GM18858 (cell line): Measurements from ENCODE around the gene GATA1.

ENCODE experiments used
- ATAC-seq: cut with Tn5 transposase; IDR thresholded peaks from one replicate; pipeline ENCODE4 v1.9.1; 2021; ENCODE audit not compliant: unreplicated experiment

The GATA1 gene

DNA sequence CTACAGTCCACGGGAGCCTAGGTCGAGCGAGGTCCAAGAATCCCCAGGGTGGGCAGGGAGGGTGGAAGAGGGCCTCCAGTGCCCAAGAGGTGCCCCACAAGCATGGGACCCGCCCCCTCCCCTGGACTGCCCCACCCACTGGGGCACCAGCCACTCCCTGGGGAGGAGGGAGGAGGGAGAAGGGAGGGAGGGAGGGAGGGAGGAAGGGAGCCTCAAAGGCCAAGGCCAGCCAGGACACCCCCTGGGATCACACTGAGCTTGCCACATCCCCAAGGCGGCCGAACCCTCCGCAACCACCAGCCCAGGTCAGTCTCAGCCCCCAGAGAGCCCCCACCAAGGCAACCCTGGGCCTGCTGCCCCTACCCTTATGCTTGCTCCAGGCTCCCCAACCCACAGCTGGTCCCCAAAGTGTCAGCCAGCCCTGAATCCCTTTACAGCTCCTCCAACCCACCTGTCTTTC is at the start of gene GATA1:
GATA1 (plus strand) TSS at position 250 of the 460 bp plus-strand sequence. CDS start 4,520 bp downstream, outside the sequence.
- ATAC-seq: no peak

DNA sequence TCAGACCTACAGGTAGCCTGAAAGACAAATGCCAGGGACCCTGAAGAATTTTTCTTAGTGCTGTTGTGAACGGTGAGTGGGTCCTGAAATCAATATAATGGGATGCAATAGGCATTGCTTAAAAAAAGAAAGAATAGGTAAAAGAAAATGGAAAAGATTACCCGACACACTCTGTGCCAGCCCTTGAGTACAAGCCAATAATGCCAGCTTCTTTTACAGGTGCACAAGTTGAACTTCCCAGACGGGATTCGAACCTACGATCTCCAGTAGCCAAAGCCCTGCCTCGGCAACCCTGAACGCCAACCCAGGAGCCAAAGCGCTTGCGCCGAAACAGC is 49.5 kb upstream of the GATA1 start:
- ATAC-seq: no peak

GRCh38 chrX:48737213-48737938 is 49.0 kb upstream of the GATA1 start:
- peak; percentile 98 for ATAC-seq

DNA sequence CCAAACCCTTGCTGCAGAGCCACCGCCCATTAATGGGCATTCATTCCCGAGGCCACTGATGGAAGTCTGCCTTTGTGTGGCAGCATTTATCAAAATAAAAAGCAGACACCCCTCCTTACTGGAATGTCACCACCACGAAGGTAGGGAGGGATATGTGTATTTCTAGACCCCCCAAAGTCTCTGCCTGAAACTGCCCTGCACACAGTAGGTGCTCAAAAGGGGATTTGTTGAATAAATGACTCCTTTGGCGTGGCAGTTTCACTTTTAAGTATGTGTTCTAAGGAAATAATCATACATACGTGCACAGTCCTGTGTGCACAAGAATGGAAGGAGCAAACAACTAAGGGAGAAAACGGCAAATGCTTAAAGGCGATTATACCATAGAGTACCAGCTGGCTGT is 48.5 kb upstream of the GATA1 start:
- no peak for ATAC-seq

DNA sequence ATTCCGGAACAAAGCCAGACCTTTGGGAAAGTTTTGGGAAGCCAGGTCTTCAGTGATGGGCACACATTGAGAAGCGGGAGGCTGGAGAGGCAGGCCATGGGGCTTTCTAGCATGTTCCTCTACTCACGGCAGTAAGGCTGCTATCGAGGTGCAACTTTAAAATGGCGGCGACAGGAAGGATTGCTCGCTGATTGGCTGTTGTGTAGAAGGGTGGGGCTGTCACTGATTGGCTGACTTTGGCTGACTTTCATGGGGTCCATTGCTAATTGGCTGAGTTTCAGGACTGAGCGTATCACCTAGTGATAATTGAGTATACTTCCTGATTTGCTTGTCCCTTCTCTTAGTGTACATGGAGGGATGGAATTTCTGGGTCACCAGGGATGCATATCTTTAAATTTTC is 44.6 kb upstream of the GATA1 start:
- no peak for ATAC-seq

- no peak for ATAC-seq
Observed at GRCh38 chrX:48745222-48745621, 41.2 kb upstream of the GATA1 start.

DNA sequence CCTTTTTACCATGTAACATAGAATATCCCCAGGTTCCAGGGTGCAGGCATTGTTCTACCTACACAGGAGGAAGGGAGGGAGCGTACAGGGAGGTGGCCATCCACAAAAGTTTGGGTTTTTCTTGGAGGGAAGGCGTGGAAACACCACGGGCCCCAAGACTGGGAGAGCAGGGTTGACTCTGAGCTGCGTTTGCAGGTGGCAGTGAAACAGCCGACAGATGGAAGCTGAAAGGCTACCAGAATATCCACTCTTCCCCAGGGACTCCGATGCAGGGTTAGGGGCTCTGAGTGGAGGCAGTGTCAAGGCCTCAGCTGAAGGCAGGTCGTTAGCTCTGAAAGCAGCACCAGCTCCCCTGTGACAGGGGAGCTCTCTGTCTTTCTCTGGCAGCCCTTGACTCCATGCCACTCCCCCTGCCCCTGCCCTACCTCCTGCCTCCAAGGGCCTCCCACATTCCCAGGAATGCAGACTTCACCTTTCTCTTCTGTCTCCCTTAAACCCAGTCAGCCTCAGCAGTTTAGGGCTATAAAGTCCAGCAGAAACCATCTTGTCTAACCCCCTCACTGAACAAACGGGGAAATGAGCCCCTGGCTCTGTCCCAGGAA is 38.9 kb upstream of the GATA1 start:
- ATAC-seq: no peak

- no peak for ATAC-seq
Observed at GRCh38 chrX:48749182-48749581, 37.2 kb upstream of the GATA1 start.

DNA sequence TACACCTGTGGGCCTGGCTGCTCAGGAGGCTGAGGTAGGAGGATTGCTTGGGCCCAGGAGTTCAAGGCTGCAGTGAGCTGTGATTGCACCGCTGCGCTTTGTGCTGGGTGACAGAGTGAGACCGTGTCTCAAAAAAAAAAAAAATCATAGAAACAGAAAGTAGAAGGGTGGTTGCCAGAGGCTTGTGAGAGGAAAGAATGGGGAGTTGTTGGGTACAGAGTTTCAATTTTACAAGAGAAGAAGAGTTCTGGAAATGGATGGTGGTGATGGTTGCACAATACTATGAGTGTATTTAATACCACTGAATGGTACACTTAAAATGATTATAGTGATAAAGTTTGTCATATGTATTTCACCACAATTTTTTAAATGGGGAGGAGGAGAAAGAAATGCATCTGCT is 35.0 kb upstream of the GATA1 start:
- ATAC-seq: no peak

DNA sequence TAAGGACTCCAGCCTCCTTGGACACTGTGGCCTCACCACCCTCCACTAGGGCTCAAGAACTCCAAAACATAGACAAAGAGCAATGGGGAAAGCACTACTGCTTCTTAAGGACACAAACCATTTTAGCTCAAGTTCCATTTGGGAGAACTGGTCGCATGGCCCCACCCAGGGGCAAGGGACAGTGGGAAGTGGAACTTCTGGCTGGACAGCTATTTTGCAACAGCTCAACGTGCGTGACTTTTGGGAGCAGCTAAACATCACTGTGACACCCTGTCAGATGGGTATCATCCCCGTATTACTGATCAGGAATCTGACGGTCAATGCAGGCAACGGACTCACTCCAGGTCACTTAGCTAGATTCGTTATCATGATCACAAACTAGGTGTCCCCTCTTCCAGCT is 33.9 kb upstream of the GATA1 start:
- ATAC-seq: no peak

DNA sequence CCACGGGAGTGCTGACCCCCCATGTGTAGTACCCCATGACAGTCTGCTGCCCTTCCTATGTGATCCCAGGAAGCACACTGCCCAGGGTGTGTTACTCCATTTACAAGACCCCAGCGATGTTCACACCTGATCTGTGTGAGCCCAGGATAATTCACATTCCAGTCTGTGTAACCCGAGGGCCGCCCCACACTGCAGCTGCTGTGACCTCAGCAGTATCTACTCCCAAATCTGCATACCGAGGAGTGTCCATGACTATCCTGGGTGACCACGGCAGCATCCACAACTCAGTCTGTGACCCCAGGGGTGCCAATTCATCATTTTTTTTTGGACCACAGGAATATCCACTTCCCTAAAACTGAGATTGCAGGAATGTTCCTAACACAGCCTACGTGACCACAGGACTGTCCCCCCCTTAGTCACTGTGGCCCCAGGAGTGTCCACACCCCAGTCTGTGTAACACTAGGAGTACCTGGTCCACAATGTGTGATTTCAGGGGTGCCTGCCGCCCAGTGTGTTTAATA is 32.6 kb upstream of the GATA1 start:
- no peak for ATAC-seq

DNA sequence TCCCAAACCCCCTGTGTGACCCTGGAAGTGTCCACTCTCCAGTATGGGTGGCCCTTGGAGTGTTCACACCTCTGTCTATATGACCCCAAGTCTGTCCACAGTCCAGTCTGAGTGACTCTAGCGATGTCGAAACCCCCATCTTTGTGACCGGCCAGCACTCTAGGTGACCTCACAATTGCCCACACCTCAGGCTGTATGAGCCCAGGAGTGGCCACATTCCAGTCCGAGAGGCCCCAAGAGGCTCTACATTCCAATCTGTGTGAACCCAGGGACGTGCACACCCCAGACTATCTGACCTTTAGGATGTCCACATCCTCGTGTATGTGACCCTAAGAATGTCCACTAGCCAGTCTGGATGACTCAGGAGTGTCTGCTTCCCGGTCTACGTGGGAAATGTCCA is 32.2 kb upstream of the GATA1 start:
- ATAC-seq: no peak

DNA sequence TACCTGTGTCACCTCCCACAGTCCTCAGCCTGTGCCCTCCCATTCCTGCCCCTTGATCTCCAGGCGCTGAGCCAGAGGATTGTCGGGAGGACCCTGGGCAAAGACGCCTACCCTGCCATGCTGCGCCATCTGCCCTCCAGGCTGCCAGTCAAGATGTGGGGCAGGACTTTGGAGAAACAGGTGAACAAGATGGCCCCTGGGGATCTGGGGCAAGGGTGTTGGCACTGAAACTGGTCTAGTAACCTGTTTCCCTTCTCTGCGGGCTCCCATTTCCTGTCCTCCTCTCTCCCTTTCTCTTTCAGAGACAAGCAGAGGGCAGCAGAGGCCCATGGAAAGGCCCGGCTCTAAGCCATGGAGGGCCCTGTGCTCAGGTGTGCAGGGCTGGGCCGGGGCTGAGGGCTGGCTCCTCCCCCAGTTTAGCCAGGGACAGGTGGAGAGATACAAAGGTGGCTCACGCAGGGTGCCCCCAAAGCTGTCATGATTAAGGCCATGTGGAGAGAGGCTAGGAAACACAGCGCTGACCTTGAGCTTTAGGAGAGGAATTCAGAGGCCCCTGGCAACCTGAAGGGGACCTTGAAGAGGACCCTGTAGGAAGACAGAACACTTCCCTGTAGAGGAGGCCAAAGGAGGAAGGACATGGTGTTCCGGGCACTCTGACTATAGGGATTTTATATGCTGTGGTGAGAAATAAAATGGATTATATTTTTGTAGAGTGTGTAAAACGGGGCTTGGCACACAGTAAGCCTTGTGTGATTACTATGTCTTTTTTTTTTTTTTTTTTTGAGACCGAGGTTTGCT is 24.5 kb upstream of the GATA1 start, which contains the start of gene GLOD5:
GLOD5 (plus strand) TSS at position 74 of the 798 bp plus-strand sequence; CDS start at position 118, 44 bp downstream.
- ATAC-seq: no peak

DNA sequence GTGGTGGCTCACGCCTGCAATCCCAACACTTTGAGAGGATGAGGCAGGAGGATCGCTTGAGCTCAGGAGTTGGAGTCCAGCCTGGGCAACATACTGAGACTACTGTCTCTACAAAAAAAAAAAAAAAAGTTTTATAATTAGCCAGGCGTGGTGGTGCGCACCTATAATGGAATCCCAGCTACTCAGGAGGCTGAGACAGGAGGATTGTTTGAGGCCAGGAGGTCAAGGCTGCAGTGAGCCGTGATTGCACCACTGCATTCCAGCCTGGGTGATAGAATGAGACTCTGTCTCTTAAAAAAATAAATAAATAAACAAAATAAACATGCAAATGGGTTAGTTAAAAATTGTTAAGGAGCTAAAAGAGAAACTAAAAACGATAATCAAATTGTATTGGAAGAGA is 17.2 kb upstream of the GATA1 start:
- ATAC-seq: no peak

GRCh38 chrX:48770296-48770695 is 16.1 kb upstream of the GATA1 start:
- no peak for ATAC-seq

GRCh38 chrX:48772602-48773001 is 13.8 kb upstream of the GATA1 start:
- no peak for ATAC-seq

DNA sequence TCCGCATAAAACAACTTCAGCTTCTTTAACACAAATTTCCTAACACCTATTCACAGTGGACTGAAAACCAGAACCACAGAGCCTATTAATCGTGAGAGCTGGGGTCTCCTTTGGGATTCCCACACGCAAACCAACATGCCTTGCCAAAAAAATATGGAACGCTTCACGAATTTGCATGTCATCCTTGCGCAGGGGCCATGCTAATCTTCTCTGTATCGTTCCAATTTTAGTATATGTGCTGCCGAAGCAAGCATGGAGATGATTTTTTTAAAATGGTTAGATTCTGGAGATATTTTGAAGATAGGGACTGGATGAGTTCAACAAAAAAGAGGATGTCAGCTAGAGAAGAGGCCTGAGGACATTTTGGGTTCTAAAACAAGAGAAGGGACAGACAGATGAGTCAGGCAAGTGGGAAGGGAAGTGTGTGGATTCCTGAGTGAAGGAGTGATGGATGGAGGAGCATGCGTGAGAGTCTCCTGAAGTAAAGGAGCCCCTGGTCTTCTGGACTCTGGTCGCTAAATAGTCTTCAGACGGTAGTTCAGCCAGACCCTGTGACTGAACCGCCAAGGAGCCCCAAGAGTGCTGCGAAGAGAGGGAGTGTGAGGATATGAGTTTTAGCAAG is 9.5 kb upstream of the GATA1 start:
- no peak for ATAC-seq

DNA sequence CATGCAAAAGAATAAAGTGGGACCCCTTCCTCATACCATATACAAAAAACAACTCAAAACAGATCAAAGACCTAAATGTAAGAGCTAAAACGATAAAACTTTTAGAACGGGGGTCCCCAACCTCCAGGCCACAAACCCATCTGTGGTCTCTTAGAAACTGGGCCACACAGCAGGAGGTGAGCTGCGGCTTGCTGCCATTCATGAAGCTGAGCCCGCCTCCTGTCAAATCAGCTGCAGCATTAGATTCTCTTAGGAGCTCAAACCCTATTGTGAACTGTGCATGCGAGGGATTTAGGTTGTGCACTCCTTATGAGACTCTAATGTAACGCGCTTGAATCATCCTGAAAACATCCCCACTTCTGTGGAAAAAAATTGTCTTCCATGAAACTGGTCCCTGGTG is 7.0 kb upstream of the GATA1 start:
- no peak for ATAC-seq

GRCh38 chrX:48781705-48782104 is 4.7 kb upstream of the GATA1 start:
- no peak for ATAC-seq

GRCh38 chrX:48782216-48782615 is 4.2 kb upstream of the GATA1 start:
- no peak for ATAC-seq

DNA sequence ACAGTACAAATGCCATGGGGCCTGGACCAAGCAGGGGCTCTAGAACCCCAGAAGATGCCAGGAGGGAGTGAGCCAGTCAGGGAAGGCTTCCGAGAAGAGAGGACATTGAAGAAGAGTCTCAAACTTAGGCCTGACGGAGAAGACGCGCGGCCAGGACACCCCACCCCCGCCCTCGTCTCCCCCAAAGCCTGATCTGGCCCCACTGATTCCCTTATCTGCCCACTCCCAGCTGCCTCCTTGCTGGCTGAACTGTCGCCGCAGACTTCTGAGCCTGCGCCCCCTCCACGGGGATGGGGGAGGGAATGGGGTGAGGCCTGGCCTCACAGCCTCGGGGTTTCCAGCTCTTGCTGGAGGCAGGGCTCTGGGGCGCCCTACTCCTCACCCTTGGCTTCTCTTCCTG is 3.6 kb upstream of the GATA1 start:
- no peak for ATAC-seq
